HepG2 (cell line): ENCODE measurements around the gene MAPKAPK3. TPM values are rescaled to one million over a fixed set of nuclear protein-coding genes. Genes with fewer than 3 reads are reported as not detected.
"Not testable (repeated sequence)": the region's sequence is repeated elsewhere in the genome, so short reads cannot be mapped to it uniquely, and the experiment has no call there.

Experiments used
- ATAC-seq: fragments of 200-7000 bp; cut with Tn5 transposase; 3 replicates; pipeline ENCODE4 v1.9.1; 2020; ENCODE audit warnings: mild to moderate bottlenecking, moderate library complexity
- BruUV-seq: library from RNA; stranded (reverse); fragments of 400-500 nt; replicated peaks from 2 replicates; lab custom pipeline; 2021; lab: Mats Ljungman, UMichigan
- CTCF ChIA-PET: fragments of 300-600 bp; formaldehyde crosslinking; extraction: SDS; loops from one replicate; lab custom pipeline; 2021; ENCODE audit warnings: low total read pairs, inconsistent platforms, low intra/inter-chr PET ratio; lab: Yijun Ruan, JAX
- POLR2A ChIA-PET: fragments of 350-600 bp; sonication (Branson Sonifier 250); formaldehyde crosslinking; loops from one replicate; lab custom pipeline; 2020; ENCODE audit warnings: antibody characterized with exemption, inconsistent platforms; lab: Yijun Ruan, JAX
- DNase-seq: peaks from one replicate; pipeline ENCODE4 v3.0.0-alpha.2; 2015; ENCODE audit warnings: low spot score
- FAIRE-seq: peaks from 3 replicates; lab custom pipeline; 2011; peaks lifted over from hg19 to GRCh38; lab: Jason Lieb, UNC
- H2AFZ ChIP-seq: one replicate; pipeline ENCODE4 v1.6.1; 2011; ENCODE audit warnings: low read length, inconsistent platforms
- H3K27ac ChIP-seq: fragments of 300-600 bp; 3 replicates; pipeline ENCODE4 v1.8.0; 2011; ENCODE audit warnings: mixed run types, mild to moderate bottlenecking, mixed read lengths, low read length, inconsistent platforms; ENCODE audit not compliant: insufficient read depth; ENCODE audit errors: extremely low read length
- H3K27me3 ChIP-seq, 2 experiments: fragments of 200-600 bp in 1 of 2; 2 replicates in 1 of 2; 3 replicates in 1 of 2; pipeline versions ENCODE4 v1.6.0 to v1.8.0; 2011; ENCODE audit warnings: low read length in 2 of 2, mild to moderate bottlenecking in 2 of 2, moderate library complexity in 2 of 2, inconsistent platforms in 1 of 2; ENCODE audit not compliant: insufficient read depth in 2 of 2, control insufficient read depth in 1 of 2
- H3K36me3 ChIP-seq, 2 experiments: fragments of 200-600 bp in 1 of 2; replicated peaks in 1 of 2; 2 replicates in 1 of 2; 3 replicates in 1 of 2; pipeline versions ENCODE4 v1.5.1 to v1.8.0; 2011; ENCODE audit warnings: low read length in 2 of 2, inconsistent platforms in 1 of 2; ENCODE audit not compliant: insufficient read depth in 2 of 2, control insufficient read depth in 1 of 2
- H3K4me1 ChIP-seq: 2 replicates; pipeline ENCODE4 v1.5.1; 2012; ENCODE audit warnings: low read length, inconsistent platforms; ENCODE audit not compliant: insufficient read depth
- H3K4me2 ChIP-seq: 2 replicates; pipeline ENCODE4 v1.6.0; 2011; ENCODE audit warnings: low read depth, low read length, inconsistent platforms
- H3K4me3 ChIP-seq, 3 experiments: fragments of 200-600 bp in 1 of 3; sonication (generic), shearing (Covaris generic) in 1 of 3; replicated peaks in 1 of 3; 2 replicates each; pipeline ENCODE4 v1.5.1; 2011 to 2016; ENCODE audit warnings: low read length in 3 of 3, inconsistent platforms in 2 of 3, low read depth in 2 of 3, mild to moderate bottlenecking in 2 of 3, control low read depth in 1 of 3, mixed read lengths in 1 of 3; ENCODE audit not compliant: insufficient read depth in 1 of 3
- H3K79me2 ChIP-seq: one replicate; pipeline ENCODE4 v1.6.1; 2011; ENCODE audit warnings: low read length, inconsistent platforms; ENCODE audit not compliant: insufficient read depth
- H3K9ac ChIP-seq: 2 replicates; pipeline ENCODE4 v1.6.0; 2011; ENCODE audit warnings: mild to moderate bottlenecking, low read depth, low read length, inconsistent platforms; ENCODE audit not compliant: insufficient read depth
- H3K9me3 ChIP-seq: 2 replicates; pipeline ENCODE4 v1.5.1; 2012; ENCODE audit warnings: mild to moderate bottlenecking, low read length
- H4K20me1 ChIP-seq: 2 replicates; pipeline ENCODE4 v1.6.0; 2011; ENCODE audit warnings: inconsistent platforms, mild to moderate bottlenecking, low read length, moderate library complexity; ENCODE audit not compliant: insufficient read depth
- DRAP1 ChIP-seq: IDR thresholded peaks from 2 replicates; pipeline ENCODE4 v1.6.1; 2016; ENCODE audit warnings: missing genetic modification reagents, missing compliant biosample characterization
- JUNB ChIP-seq: sonication (generic); formaldehyde crosslinking; IDR thresholded peaks from 2 replicates; pipeline ENCODE4 v1.8.0; 2022; ENCODE audit warnings: missing genetic modification reagents, mild to moderate bottlenecking, borderline replicate concordance
- MEF2D ChIP-seq: sonication (generic); formaldehyde crosslinking; IDR thresholded peaks from 2 replicates; pipeline ENCODE4 v1.5.1; 2020; ENCODE audit warnings: mild to moderate bottlenecking, missing genetic modification reagents
- MTA3 ChIP-seq: sonication (generic); formaldehyde crosslinking; IDR thresholded peaks from 2 replicates; pipeline ENCODE4 v1.4.0; 2020; ENCODE audit warnings: missing genetic modification reagents
- SKI ChIP-seq: fragments of 450-650 bp; IDR thresholded peaks from one replicate; pipeline ENCODE4 v1.6.1; 2018; ENCODE audit warnings: mild to moderate bottlenecking; ENCODE audit not compliant: partially characterized antibody
- TERF1 ChIP-seq: sonication (generic); formaldehyde crosslinking; IDR thresholded peaks from 2 replicates; pipeline ENCODE4 v1.8.0; 2022; ENCODE audit warnings: mild to moderate bottlenecking, missing genetic modification reagents, moderate library complexity
- ZBTB34 ChIP-seq: sonication (generic); formaldehyde crosslinking; IDR thresholded peaks from 2 replicates; pipeline ENCODE4 v1.8.0; 2022; ENCODE audit warnings: mild to moderate bottlenecking, missing genetic modification reagents
- ZFP82 ChIP-seq: sonication (generic); formaldehyde crosslinking; IDR thresholded peaks from 2 replicates; pipeline ENCODE4 v1.5.1; 2020; ENCODE audit warnings: mild to moderate bottlenecking, missing genetic modification reagents, borderline replicate concordance
- ZNF367 ChIP-seq: sonication (generic); formaldehyde crosslinking; IDR thresholded peaks from 2 replicates; pipeline ENCODE4 v1.4.0; 2020; ENCODE audit warnings: missing genetic modification reagents, borderline replicate concordance
- ZNF432 ChIP-seq: sonication (generic); formaldehyde crosslinking; IDR thresholded peaks from 2 replicates; pipeline ENCODE4 v1.5.0; 2020; ENCODE audit warnings: missing genetic modification reagents, mild to moderate bottlenecking, borderline replicate concordance
- ZNF446 ChIP-seq: sonication (generic); formaldehyde crosslinking; IDR thresholded peaks from 2 replicates; pipeline ENCODE4 v1.5.0; 2020; ENCODE audit warnings: mild to moderate bottlenecking, missing genetic modification reagents
- ZNF839 ChIP-seq: sonication (generic); formaldehyde crosslinking; IDR thresholded peaks from 2 replicates; pipeline ENCODE4 v1.4.0; 2020; ENCODE audit warnings: missing genetic modification reagents, mild to moderate bottlenecking, borderline replicate concordance
- ZSCAN21 ChIP-seq: sonication (generic); formaldehyde crosslinking; IDR thresholded peaks from 2 replicates; pipeline ENCODE4 v1.8.0; 2022; ENCODE audit warnings: mild to moderate bottlenecking, missing genetic modification reagents, moderate library complexity, borderline replicate concordance
- WGBS: methylation state at CpG from one replicate; pipeline ENCODE4 v1.1.6; 2017; ENCODE audit warnings: low lambda C conversion rate; 5-methylcytosine and 5-hydroxymethylcytosine counted together
- in situ Hi-C: cut with HindIII; loops from 2 replicates; pipeline ENCODE4 v1.10.0; 2017; ENCODE audit warnings: low pct_unique_long_range_greater_than_20kb; ENCODE audit not compliant: extremely low pct_ligation_motif_present
- intact Hi-C: fragments of 100-400 bp; cut with micrococcal nuclease; formaldehyde crosslinking; loops from one replicate; pipeline ENCODE4 v1.10.0; 2022; ENCODE audit not compliant: unreplicated experiment
- polyA plus RNA-seq, 8 experiments: library from polyadenylated mRNA; depleted of rRNA in 3 of 8; stranded (reverse) in 7 of 8; unstranded in 1 of 8; fragments of >200 nt; fragmentation: Illumina TruSeq in 4 of 8; extraction: Trizol in 4 of 8; gene quantifications; 2 replicates each; pipeline versions ENCODE4 v1.2.1 to v1.2.3, GENCODE V29; 2011 to 2016; ENCODE audit warnings: low read depth in 4 of 8, missing spikeins in 1 of 8, mixed read lengths in 1 of 8; ENCODE audit not compliant: insufficient read depth in 1 of 8
- total RNA-seq, 5 experiments: library from RNA; depleted of rRNA; stranded (reverse); fragments of >200 nt; fragmentation: Illumina TruSeq; extraction: Trizol; gene quantifications; 2 replicates each; pipeline ENCODE4 v1.2.3, GENCODE V29; 2016; ENCODE audit warnings: low read depth in 1 of 5

The MAPKAPK3 gene
- total and polyA plus RNA-seq, 2 of the 13 experiments (the other 11 are each of a cell fraction or from before 2014, with no cell fraction given), result 39.9 to 41.2 TPM

GRCh38 chr3:50687916-50688315 is 71.0 kb downstream of the MAPKAPK3 start (continued):
- TF ChIP-seq TERF1, result no peak
- no peak for TF ChIP-seq ZNF839 (CRISPR knock-in tag)
- TF ChIP-seq ZNF446 (CRISPR knock-in tag), result no peak

GRCh38 chr3:50688602-50689001 is 71.7 kb downstream of the MAPKAPK3 start:
- H3K9me3 ChIP-seq, FAIRE-seq, H4K20me1 ChIP-seq, H3K79me2 ChIP-seq, H3K27me3 ChIP-seq, DNase-seq, H3K4me1 ChIP-seq, H3K36me3 ChIP-seq, POLR2A ChIA-PET, in situ Hi-C loops, H3K9ac ChIP-seq, H3K4me2 ChIP-seq, ATAC-seq, intact Hi-C loops, H2AFZ ChIP-seq, H3K4me3 ChIP-seq, H3K27ac ChIP-seq, CTCF ChIA-PET, BruUV-seq: not testable (repeated sequence)
- 58% methylated on average over 4 of the region's 4 CpGs for WGBS

GRCh38 chr3:50689558-50689957 is 72.6 kb downstream of the MAPKAPK3 start:
- ATAC-seq, result no peak
- in situ Hi-C loops, result no loop called here
- no peak for TF ChIP-seq MTA3 (CRISPR knock-in tag)
- no peak for TF ChIP-seq MEF2D (CRISPR knock-in tag)
- TF ChIP-seq JUNB, result no peak
- TF ChIP-seq ZNF432 (CRISPR knock-in tag), result no peak
- TF ChIP-seq ZNF367, result no peak
- no peak for TF ChIP-seq ZFP82 (CRISPR knock-in tag)
- no peak for TF ChIP-seq ZSCAN21
- TF ChIP-seq ZBTB34 (CRISPR knock-in tag), result no peak
- TF ChIP-seq DRAP1 (CRISPR knock-in tag), result no peak
- TF ChIP-seq SKI, result no peak

More at GRCh38 chr3:50689558-50689957, 72.6 kb downstream of the MAPKAPK3 start:
- Histone ChIP-seq H3K4me1 (no peaks in the 10 kb centered on the region), H3K4me3 (no peak overlapping the region), H3K9ac (no peak overlapping the region), H4K20me1 (no peaks in the 10 kb centered on the region), H3K4me2 (no peak overlapping the region), H3K79me2 (no peaks in the 10 kb centered on the region), H3K27ac (no peak overlapping the region), H3K9me3 (no peaks in the 10 kb centered on the region), H3K36me3 (no peaks in the 10 kb centered on the region), H2AFZ (no peak overlapping the region), H3K27me3 (peaks cover 0 to 4% of the 10 kb centered on the region in 2 experiments; a peak in 1 of 5 replicates)
- intact Hi-C loops, result no loop called here
- FAIRE-seq (no peak), DNase-seq (no peak)
- no TSS peak for BruUV-seq
- CTCF ChIA-PET, result no interaction called here
- POLR2A ChIA-PET, result no interaction called here
- WGBS, result 0% methylated on average over 4 of the region's 6 CpGs
